GM12878 (cell line): ENCODE data around the gene C10orf71. TPM values are rescaled to one million over a fixed set of nuclear protein-coding genes. Genes with fewer than 3 reads are reported as not detected.

Source experiments
- ATAC-seq: fragments of 200-7000 bp; cut with Tn5 transposase; 3 replicates; pipeline ENCODE4 v1.9.1; 2020; ENCODE audit warnings: mild to moderate bottlenecking, moderate library complexity
- BruUV-seq: library from RNA; stranded (reverse); fragments of 400-500 nt; replicated peaks from 2 replicates; lab custom pipeline; 2021; lab: Mats Ljungman, UMichigan
- CTCF ChIA-PET: fragments of 300-600 bp; sonication (Branson Sonifier 250); formaldehyde crosslinking; extraction: SDS; loops from one replicate; lab custom pipeline; 2021; ENCODE audit warnings: inconsistent platforms; lab: Yijun Ruan, JAX
- POLR2A ChIA-PET: fragments of 350-600 bp; formaldehyde crosslinking; extraction: SDS; loops from one replicate; lab custom pipeline; 2021; ENCODE audit warnings: inconsistent platforms; lab: Charles Lee
- RAD21 ChIA-PET: fragments of 300-600 bp; sonication (Branson Sonifier 250); formaldehyde crosslinking; loops from one replicate; lab custom pipeline; 2023; ENCODE audit warnings: antibody characterized with exemption; ENCODE audit not compliant: unreplicated experiment; lab: Charles Lee
- SMC1A ChIA-PET: fragments of 300-600 bp; sonication (Branson Sonifier 250); formaldehyde crosslinking; loops from one replicate; lab custom pipeline; 2023; ENCODE audit not compliant: unreplicated experiment, uncharacterized antibody; lab: Charles Lee
- DNase-seq: peaks from one replicate; pipeline ENCODE4 v3.0.0-alpha.2; 2011; ENCODE audit warnings: low read depth, low spot score
- FAIRE-seq: peaks from 3 replicates; lab custom pipeline; 2011; peaks lifted over from hg19 to GRCh38; lab: Jason Lieb, UNC
- H2AFZ ChIP-seq: 2 replicates; pipeline ENCODE4 v1.6.0; 2011; ENCODE audit warnings: low read depth, low read length, control low read depth; ENCODE audit not compliant: control insufficient read depth
- H3K27ac ChIP-seq: 2 replicates; pipeline ENCODE4 v1.5.1; 2011; ENCODE audit warnings: control low read depth; ENCODE audit not compliant: control insufficient read depth, insufficient read depth
- H3K27me3 ChIP-seq, 2 experiments: replicated peaks in 1 of 2; 2 replicates each; pipeline versions ENCODE4 v1.6.0 to v1.6.1; 2011; ENCODE audit warnings: low read length in 1 of 2; ENCODE audit not compliant: control insufficient read depth in 2 of 2, insufficient read depth in 2 of 2
- H3K36me3 ChIP-seq, 2 experiments: 2 replicates each; pipeline ENCODE4 v1.5.1; 2011; ENCODE audit warnings: low read length in 1 of 2; ENCODE audit not compliant: control insufficient read depth in 2 of 2, insufficient read depth in 2 of 2
- H3K4me1 ChIP-seq: 2 replicates; pipeline ENCODE4 v1.6.1; 2011; ENCODE audit warnings: mild to moderate bottlenecking, low read length, moderate library complexity, mixed read lengths; ENCODE audit not compliant: control insufficient read depth, insufficient read depth
- H3K4me2 ChIP-seq: 2 replicates; pipeline ENCODE4 v1.6.0; 2011; ENCODE audit warnings: control low read depth; ENCODE audit not compliant: control insufficient read depth, insufficient read depth
- H3K4me3 ChIP-seq: fragments of 200-600 bp; sonication (generic); 2 replicates; pipeline ENCODE4 v1.5.1; 2016
- H3K79me2 ChIP-seq: 2 replicates; pipeline ENCODE4 v1.6.0; 2011; ENCODE audit warnings: low read length; ENCODE audit not compliant: control insufficient read depth, insufficient read depth
- H3K9ac ChIP-seq: 2 replicates; pipeline ENCODE4 v1.8.0; 2011; ENCODE audit warnings: low read length, control low read depth, mixed read lengths; ENCODE audit not compliant: control insufficient read depth, insufficient read depth
- H3K9me3 ChIP-seq: replicated peaks from 3 replicates; pipeline ENCODE4 v1.5.1; 2011; ENCODE audit warnings: mild to moderate bottlenecking, low read length; ENCODE audit not compliant: control insufficient read depth, insufficient read depth
- H4K20me1 ChIP-seq: 2 replicates; pipeline ENCODE4 v1.6.0; 2011; ENCODE audit not compliant: control insufficient read depth, insufficient read depth
- BACH1 ChIP-seq: fragments of 450-650 bp; IDR thresholded peaks from 2 replicates; pipeline ENCODE4 v1.6.1; 2017; ENCODE audit warnings: mild to moderate bottlenecking, borderline replicate concordance
- BRCA1 ChIP-seq: IDR thresholded peaks from 2 replicates; pipeline ENCODE4 v1.6.1; 2011; ENCODE audit warnings: low read depth, low read length, improper control_type of control experiment
- HDGF ChIP-seq: fragments of 450-650 bp; IDR thresholded peaks from 2 replicates; pipeline ENCODE4 v1.6.1; 2016; ENCODE audit warnings: antibody characterized with exemption
- JUND ChIP-seq: IDR thresholded peaks from 2 replicates; pipeline ENCODE4 v1.6.1; 2012; ENCODE audit warnings: low read depth, mild to moderate bottlenecking, low read length, improper control_type of control experiment, moderate library complexity
- PAX5 ChIP-seq: IDR thresholded peaks from 2 replicates; pipeline ENCODE4 v1.6.1; 2011; ENCODE audit warnings: low read depth, low read length, borderline replicate concordance
- PAX8 ChIP-seq: fragments of 450-650 bp; IDR thresholded peaks from 2 replicates; pipeline ENCODE4 v1.6.1; 2017; ENCODE audit warnings: mild to moderate bottlenecking, moderate library complexity
- RBBP5 ChIP-seq: fragments of 200-600 bp; sonication (generic); conservative IDR thresholded peaks from 2 replicates; pipeline ENCODE4 v1.6.1; 2016
- SMAD1 ChIP-seq: fragments of 450-650 bp; IDR thresholded peaks from 2 replicates; pipeline ENCODE4 v1.6.1; 2018; ENCODE audit warnings: mild to moderate bottlenecking, low read depth; ENCODE audit not compliant: partially characterized antibody
- SP1 ChIP-seq: IDR thresholded peaks from one replicate; pipeline ENCODE4 v1.6.1; 2011; ENCODE audit warnings: low read depth, low read length
- WGBS: methylation state at CpG from one replicate; pipeline ENCODE4 v1.1.6; 2016; ENCODE audit warnings: low lambda C conversion rate; ENCODE audit not compliant: insufficient replicate concordance, insufficient coverage; ENCODE audit errors: missing lambda C conversion rate; 5-methylcytosine and 5-hydroxymethylcytosine counted together
- in situ Hi-C: fragments of 300-500 bp; cut with MboI; formaldehyde crosslinking; loops from 9 replicates; pipeline ENCODE4 v1.14.3; 2018; ENCODE audit warnings: mixed read lengths
- intact Hi-C: fragments of 100-400 bp; cut with micrococcal nuclease; formaldehyde crosslinking; loops from one replicate; pipeline ENCODE4 v1.14.2; 2022; ENCODE audit not compliant: unreplicated experiment
- polyA plus RNA-seq, 11 experiments: library from polyadenylated mRNA; depleted of rRNA in 4 of 11; unstranded in 6 of 11; stranded (reverse) in 5 of 11; fragments of >200 nt; fragmentation: Nextera tagmentation in 4 of 11; fragmentation: Illumina TruSeq in 1 of 11; extraction: Ambion mirVana in 4 of 11; extraction: Trizol in 1 of 11; gene quantifications; 1 replicate in 1 of 11; 2 replicates in 10 of 11; pipeline versions ENCODE4 v1.2.1 to v1.2.3, GENCODE V29; 2011 to 2016; ENCODE audit warnings: inconsistent platforms in 2 of 11, missing spikeins in 2 of 11, low read depth in 1 of 11
- total RNA-seq, 4 experiments: library from RNA; depleted of rRNA in 3 of 4; stranded (reverse); fragments of >200 nt in 3 of 4; fragmentation: Illumina TruSeq in 1 of 4; extraction: Trizol in 1 of 4; gene quantifications; 2 replicates each; pipeline versions ENCODE4 v1.2.1 to v1.2.3, GENCODE V29; 2013 to 2021
- TF ChIP-seq, protein P1 (sequence below): fragments of 450-650 bp; IDR thresholded peaks from 2 replicates; pipeline ENCODE4 v1.6.1; 2017; ENCODE audit warnings: mild to moderate bottlenecking, moderate library complexity
- TF ChIP-seq, protein P2 (sequence below): fragments of 450-650 bp; IDR thresholded peaks from 2 replicates; pipeline ENCODE4 v1.6.1; 2017; ENCODE audit warnings: antibody characterized with exemption, mild to moderate bottlenecking, moderate library complexity

Gene C10orf71
- total and polyA plus RNA-seq, 10 of the 15 experiments (the other 5 are each of a cell fraction or from before 2014, with no cell fraction given), result not detected

DNA sequence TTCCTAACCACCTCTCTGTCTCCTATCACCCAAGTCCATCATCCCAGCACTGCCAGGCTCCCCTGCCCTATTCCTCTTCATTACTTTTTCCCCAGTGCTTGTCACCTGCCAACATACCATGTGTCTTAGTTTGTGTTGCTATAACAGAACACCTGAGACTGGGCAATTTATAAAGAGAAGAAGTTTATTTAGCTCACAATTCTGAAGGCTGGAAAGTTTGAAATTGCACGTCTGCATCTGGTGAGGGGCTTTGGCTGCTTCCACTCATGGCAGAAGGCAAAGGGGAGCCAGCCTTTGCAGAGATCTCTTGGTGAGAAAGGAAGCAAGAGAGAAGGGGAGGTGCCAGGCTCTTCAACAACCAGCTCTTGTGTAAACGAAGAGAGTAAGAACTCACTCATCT, 49.6 kb downstream of the C10orf71 start:
- 0% methylated on average over 2 of the region's 2 CpGs for WGBS
- ChIA-PET SMC1A (no interaction called here), POLR2A (no interaction called here), CTCF (no interaction called here), RAD21 (no interaction called here)
- intact Hi-C loops (no loop called here), in situ Hi-C loops (no loop called here)
- FAIRE-seq, result no peak
- no peak for ATAC-seq
- Histone ChIP-seq H3K79me2 (no peaks in the 10 kb centered on the region), H2AFZ (no peak overlapping the region), H3K4me2 (no peak overlapping the region), H3K4me3 (no peak overlapping the region), H4K20me1 (no peaks in the 10 kb centered on the region), H3K27ac (no peak overlapping the region), H3K36me3 (no peaks in the 10 kb centered on the region), H3K9ac (no peak overlapping the region), H3K4me1 (no peaks in the 10 kb centered on the region), H3K27me3 (no peaks in the 10 kb centered on the region), H3K9me3 (no peaks in the 10 kb centered on the region; the same call in 2 of the 3 replicates)
- TF ChIP-seq BACH1, result no peak
- no peak for TF ChIP-seq SP1
- TF ChIP-seq JUND, result no peak
- TF ChIP-seq HDGF, result no peak
- no peak for TF ChIP-seq PAX5
- TF ChIP-seq RBBP5, result no peak
- TF ChIP-seq PAX8, result no peak
- TF ChIP-seq SMAD1, result no peak
- no peak for TF ChIP-seq BRCA1
- TF ChIP-seq, protein P1, sequence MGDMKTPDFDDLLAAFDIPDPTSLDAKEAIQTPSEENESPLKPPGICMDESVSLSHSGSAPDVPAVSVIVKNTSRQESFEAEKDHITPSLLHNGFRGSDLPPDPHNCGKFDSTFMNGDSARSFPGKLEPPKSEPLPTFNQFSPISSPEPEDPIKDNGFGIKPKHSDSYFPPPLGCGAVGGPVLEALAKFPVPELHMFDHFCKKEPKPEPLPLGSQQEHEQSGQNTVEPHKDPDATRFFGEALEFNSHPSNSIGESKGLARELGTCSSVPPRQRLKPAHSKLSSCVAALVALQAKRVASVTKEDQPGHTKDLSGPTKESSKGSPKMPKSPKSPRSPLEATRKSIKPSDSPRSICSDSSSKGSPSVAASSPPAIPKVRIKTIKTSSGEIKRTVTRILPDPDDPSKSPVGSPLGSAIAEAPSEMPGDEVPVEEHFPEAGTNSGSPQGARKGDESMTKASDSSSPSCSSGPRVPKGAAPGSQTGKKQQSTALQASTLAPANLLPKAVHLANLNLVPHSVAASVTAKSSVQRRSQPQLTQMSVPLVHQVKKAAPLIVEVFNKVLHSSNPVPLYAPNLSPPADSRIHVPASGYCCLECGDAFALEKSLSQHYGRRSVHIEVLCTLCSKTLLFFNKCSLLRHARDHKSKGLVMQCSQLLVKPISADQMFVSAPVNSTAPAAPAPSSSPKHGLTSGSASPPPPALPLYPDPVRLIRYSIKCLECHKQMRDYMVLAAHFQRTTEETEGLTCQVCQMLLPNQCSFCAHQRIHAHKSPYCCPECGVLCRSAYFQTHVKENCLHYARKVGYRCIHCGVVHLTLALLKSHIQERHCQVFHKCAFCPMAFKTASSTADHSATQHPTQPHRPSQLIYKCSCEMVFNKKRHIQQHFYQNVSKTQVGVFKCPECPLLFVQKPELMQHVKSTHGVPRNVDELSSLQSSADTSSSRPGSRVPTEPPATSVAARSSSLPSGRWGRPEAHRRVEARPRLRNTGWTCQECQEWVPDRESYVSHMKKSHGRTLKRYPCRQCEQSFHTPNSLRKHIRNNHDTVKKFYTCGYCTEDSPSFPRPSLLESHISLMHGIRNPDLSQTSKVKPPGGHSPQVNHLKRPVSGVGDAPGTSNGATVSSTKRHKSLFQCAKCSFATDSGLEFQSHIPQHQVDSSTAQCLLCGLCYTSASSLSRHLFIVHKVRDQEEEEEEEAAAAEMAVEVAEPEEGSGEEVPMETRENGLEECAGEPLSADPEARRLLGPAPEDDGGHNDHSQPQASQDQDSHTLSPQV, result no peak
- TF ChIP-seq, protein P2, sequence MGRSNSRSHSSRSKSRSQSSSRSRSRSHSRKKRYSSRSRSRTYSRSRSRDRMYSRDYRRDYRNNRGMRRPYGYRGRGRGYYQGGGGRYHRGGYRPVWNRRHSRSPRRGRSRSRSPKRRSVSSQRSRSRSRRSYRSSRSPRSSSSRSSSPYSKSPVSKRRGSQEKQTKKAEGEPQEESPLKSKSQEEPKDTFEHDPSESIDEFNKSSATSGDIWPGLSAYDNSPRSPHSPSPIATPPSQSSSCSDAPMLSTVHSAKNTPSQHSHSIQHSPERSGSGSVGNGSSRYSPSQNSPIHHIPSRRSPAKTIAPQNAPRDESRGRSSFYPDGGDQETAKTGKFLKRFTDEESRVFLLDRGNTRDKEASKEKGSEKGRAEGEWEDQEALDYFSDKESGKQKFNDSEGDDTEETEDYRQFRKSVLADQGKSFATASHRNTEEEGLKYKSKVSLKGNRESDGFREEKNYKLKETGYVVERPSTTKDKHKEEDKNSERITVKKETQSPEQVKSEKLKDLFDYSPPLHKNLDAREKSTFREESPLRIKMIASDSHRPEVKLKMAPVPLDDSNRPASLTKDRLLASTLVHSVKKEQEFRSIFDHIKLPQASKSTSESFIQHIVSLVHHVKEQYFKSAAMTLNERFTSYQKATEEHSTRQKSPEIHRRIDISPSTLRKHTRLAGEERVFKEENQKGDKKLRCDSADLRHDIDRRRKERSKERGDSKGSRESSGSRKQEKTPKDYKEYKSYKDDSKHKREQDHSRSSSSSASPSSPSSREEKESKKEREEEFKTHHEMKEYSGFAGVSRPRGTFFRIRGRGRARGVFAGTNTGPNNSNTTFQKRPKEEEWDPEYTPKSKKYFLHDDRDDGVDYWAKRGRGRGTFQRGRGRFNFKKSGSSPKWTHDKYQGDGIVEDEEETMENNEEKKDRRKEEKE, result no peak
- BruUV-seq, result no TSS peak
- no peak for DNase-seq
